ENCODE data around the gene OR6K2.

DNA sequence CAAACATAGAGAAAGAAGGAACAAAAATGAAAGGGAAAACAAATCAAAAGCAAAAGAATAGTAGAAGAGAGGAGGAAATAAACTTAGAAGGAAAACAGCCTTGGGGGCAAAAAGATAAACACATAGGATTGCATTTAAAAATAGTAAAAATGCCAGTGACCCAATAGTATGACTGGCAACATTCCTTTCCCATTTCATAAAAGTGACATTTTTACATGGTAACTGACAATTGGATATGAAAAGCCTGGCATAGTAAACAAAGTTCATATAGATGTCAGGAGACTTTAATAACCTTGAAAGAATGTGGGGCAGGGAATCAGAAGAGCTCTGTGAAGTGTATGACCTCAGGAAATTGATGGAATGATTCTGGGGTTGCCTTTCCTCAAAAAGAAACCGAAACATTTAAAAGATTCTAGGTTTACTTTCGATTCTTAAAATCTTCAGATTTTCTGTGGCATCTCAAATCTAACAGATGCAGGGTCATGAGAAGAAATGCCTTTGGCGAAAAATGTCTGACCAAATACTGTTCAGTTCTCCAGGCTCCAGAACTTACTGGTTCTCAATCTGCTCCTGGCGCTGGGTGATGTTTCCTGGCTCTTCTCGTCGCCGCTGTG is 47.6 kb downstream of the OR6K2 start:
- TF ChIP-seq, protein P1, sequence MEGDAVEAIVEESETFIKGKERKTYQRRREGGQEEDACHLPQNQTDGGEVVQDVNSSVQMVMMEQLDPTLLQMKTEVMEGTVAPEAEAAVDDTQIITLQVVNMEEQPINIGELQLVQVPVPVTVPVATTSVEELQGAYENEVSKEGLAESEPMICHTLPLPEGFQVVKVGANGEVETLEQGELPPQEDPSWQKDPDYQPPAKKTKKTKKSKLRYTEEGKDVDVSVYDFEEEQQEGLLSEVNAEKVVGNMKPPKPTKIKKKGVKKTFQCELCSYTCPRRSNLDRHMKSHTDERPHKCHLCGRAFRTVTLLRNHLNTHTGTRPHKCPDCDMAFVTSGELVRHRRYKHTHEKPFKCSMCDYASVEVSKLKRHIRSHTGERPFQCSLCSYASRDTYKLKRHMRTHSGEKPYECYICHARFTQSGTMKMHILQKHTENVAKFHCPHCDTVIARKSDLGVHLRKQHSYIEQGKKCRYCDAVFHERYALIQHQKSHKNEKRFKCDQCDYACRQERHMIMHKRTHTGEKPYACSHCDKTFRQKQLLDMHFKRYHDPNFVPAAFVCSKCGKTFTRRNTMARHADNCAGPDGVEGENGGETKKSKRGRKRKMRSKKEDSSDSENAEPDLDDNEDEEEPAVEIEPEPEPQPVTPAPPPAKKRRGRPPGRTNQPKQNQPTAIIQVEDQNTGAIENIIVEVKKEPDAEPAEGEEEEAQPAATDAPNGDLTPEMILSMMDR (IDR thresholded peaks at IDR 0.05): no peak
- TF ChIP-seq, protein P2, sequence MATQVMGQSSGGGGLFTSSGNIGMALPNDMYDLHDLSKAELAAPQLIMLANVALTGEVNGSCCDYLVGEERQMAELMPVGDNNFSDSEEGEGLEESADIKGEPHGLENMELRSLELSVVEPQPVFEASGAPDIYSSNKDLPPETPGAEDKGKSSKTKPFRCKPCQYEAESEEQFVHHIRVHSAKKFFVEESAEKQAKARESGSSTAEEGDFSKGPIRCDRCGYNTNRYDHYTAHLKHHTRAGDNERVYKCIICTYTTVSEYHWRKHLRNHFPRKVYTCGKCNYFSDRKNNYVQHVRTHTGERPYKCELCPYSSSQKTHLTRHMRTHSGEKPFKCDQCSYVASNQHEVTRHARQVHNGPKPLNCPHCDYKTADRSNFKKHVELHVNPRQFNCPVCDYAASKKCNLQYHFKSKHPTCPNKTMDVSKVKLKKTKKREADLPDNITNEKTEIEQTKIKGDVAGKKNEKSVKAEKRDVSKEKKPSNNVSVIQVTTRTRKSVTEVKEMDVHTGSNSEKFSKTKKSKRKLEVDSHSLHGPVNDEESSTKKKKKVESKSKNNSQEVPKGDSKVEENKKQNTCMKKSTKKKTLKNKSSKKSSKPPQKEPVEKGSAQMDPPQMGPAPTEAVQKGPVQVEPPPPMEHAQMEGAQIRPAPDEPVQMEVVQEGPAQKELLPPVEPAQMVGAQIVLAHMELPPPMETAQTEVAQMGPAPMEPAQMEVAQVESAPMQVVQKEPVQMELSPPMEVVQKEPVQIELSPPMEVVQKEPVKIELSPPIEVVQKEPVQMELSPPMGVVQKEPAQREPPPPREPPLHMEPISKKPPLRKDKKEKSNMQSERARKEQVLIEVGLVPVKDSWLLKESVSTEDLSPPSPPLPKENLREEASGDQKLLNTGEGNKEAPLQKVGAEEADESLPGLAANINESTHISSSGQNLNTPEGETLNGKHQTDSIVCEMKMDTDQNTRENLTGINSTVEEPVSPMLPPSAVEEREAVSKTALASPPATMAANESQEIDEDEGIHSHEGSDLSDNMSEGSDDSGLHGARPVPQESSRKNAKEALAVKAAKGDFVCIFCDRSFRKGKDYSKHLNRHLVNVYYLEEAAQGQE (IDR thresholded peaks at IDR 0.05; ENCODE audit: insufficient read depth in 1 of 2, low read depth in 2 of 2, low read length in 1 of 2): no peak
- TF ChIP-seq POLR2AphosphoS5 (IDR thresholded peaks at IDR 0.05; ENCODE audit: low read depth, low read length): no peak

Data from Panc1 (cell line).